Measurements from ENCODE around the gene TMEM126A. TPM values are rescaled to one million over a fixed set of nuclear protein-coding genes. Genes with fewer than 3 reads are reported as not detected.

TMEM126A gene
- total and polyA plus RNA-seq, 4 donors, result 9.3 to 39.1 (median 23.3) TPM

GRCh38 chr11:85668157-85668556, 20.4 kb downstream of the TMEM126A start:
- no peaks in the 10 kb centered on the region for H3K27me3 ChIP-seq (ENCODE audit: control insufficient read depth in 4 of 4, insufficient read depth in 4 of 4, low read length in 3 of 4)
- H3K4me1 ChIP-seq (ENCODE audit: control insufficient read depth in 4 of 4, insufficient read depth in 4 of 4, low read length in 3 of 4), result peaks cover 0 to 18% (median 5%) of the 10 kb centered on the region in 4 donors
- no peak overlapping the region for H3K4me3 ChIP-seq (ENCODE audit: low read depth in 1 of 3, low read length in 3 of 3)
- no peaks in the 10 kb centered on the region for H3K36me3 ChIP-seq (ENCODE audit: control insufficient read depth in 4 of 4, insufficient read depth in 3 of 4, low read depth in 1 of 4, low read length in 3 of 4)
- 92% methylated on average over 1 of the region's 1 CpG for WGBS
- H3K9me3 ChIP-seq (ENCODE audit: control insufficient read depth in 4 of 4, low read length in 3 of 4), result no peaks in the 10 kb centered on the region
- DNase-seq (ENCODE audit: low spot score), result no peak
- TF ChIP-seq HNF4G (IDR thresholded peaks at IDR 0.05), result no peak
- TF ChIP-seq CTCF (IDR thresholded peaks at IDR 0.05; ENCODE audit: low read depth, low read length, missing input control), result no peak
- TF ChIP-seq, protein P1, sequence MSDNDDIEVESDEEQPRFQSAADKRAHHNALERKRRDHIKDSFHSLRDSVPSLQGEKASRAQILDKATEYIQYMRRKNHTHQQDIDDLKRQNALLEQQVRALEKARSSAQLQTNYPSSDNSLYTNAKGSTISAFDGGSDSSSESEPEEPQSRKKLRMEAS (IDR thresholded peaks at IDR 0.05), result no peak
- TF ChIP-seq HNF4A (conservative IDR thresholded peaks at IDR 0.05), result no peak
- TF ChIP-seq YY1 (IDR thresholded peaks at IDR 0.05), result no peak
- TF ChIP-seq EGR1 (IDR thresholded peaks at IDR 0.05; ENCODE audit: low read depth in 2 of 2), result no peak
- TF ChIP-seq ATF3 (IDR thresholded peaks at IDR 0.05), result no peak
- no peak for TF ChIP-seq FOXA1 (IDR thresholded peaks at IDR 0.05)
- no peak for TF ChIP-seq RAD21 (IDR thresholded peaks at IDR 0.05)
- TF ChIP-seq GABPA (IDR thresholded peaks at IDR 0.05 in 1 of 2, conservative IDR thresholded peaks at IDR 0.05 in 1 of 2), result no peak
- no peak for TF ChIP-seq ZBTB33 (IDR thresholded peaks at IDR 0.05)
- no peak for TF ChIP-seq JUND (IDR thresholded peaks at IDR 0.05)
- TF ChIP-seq NR2F2 (IDR thresholded peaks at IDR 0.05), result no peak
- TF ChIP-seq SP1 (IDR thresholded peaks at IDR 0.05), result no peak
- no peak for TF ChIP-seq TAF1 (conservative IDR thresholded peaks at IDR 0.05)
- no peak for TF ChIP-seq REST (IDR thresholded peaks at IDR 0.05)
- no peak overlapping the region for H3K9ac ChIP-seq (ENCODE audit: low read depth in 1 of 2, low read length in 2 of 2)
- H3K27ac ChIP-seq (ENCODE audit: low read depth in 1 of 2, low read length in 2 of 2), result no peak overlapping the region

All from liver (tissue), 9 donors.